Measurements from ENCODE around the gene PHF21A. TPM values are rescaled to one million over a fixed set of nuclear protein-coding genes. Genes with fewer than 3 reads are reported as not detected.

The PHF21A gene
- total RNA-seq, 1 donor from 2014 or later, result 69.3 TPM

DNA sequence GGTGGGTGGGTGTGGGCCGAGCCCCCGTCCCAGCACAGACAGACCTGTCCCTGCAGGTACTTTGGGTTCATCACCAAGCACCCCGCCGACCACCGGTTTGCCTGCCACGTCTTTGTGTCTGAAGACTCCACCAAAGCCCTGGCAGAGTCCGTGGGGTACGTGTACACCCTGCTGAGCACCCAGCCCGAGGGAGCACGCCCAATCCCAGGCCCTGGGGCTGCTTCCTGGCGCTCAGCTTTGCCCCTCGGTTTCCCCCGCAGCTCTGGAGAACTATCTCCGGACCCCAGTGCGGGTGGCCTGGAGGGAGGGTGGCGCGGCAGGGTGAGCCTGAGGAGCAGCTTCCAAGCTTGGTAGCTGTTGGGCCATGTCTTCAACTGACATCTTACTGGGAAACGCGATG is 216.2 kb downstream of the PHF21A start:
- H3K4me1 Mint-ChIP-seq (ENCODE audit: low read depth, unreplicated experiment), result peaks cover 6% of the 10 kb centered on the region
- FAIRE-seq (no peak), DNase-seq (ENCODE audit: low read depth) (no peak)
- no peaks in the 10 kb centered on the region for H3K9me3 ChIP-seq (ENCODE audit: insufficient read depth, low read depth, low read length)
- H3K36me3 Mint-ChIP-seq (ENCODE audit: low read depth, unreplicated experiment), result peaks cover 10% of the 10 kb centered on the region
- no peak overlapping the region for H3K27ac Mint-ChIP-seq (ENCODE audit: unreplicated experiment)
- H3K36me3 ChIP-seq (ENCODE audit: insufficient read depth, low read length), result no peaks in the 10 kb centered on the region
- H3K27me3 ChIP-seq (ENCODE audit: insufficient read depth, low read length), result no peaks in the 10 kb centered on the region
- H3K9me3 Mint-ChIP-seq (ENCODE audit: unreplicated experiment), result peaks cover 2% of the 10 kb centered on the region
- H3K4me1 ChIP-seq (ENCODE audit: insufficient read depth, low read length), result peaks cover 12% of the 10 kb centered on the region
- TF ChIP-seq, protein P1, sequence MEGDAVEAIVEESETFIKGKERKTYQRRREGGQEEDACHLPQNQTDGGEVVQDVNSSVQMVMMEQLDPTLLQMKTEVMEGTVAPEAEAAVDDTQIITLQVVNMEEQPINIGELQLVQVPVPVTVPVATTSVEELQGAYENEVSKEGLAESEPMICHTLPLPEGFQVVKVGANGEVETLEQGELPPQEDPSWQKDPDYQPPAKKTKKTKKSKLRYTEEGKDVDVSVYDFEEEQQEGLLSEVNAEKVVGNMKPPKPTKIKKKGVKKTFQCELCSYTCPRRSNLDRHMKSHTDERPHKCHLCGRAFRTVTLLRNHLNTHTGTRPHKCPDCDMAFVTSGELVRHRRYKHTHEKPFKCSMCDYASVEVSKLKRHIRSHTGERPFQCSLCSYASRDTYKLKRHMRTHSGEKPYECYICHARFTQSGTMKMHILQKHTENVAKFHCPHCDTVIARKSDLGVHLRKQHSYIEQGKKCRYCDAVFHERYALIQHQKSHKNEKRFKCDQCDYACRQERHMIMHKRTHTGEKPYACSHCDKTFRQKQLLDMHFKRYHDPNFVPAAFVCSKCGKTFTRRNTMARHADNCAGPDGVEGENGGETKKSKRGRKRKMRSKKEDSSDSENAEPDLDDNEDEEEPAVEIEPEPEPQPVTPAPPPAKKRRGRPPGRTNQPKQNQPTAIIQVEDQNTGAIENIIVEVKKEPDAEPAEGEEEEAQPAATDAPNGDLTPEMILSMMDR (IDR thresholded peaks at IDR 0.05; ENCODE audit: insufficient read depth, low read depth, low read length), result no peak
- no peak for TF ChIP-seq EZH2 (IDR thresholded peaks at IDR 0.05; ENCODE audit: insufficient read depth, low read length)
- no peak overlapping the region for H2AFZ ChIP-seq (ENCODE audit: low read depth, low read length)
- no peak overlapping the region for H3K4me3 ChIP-seq (ENCODE audit: insufficient read depth, low read depth, low read length)
- H3K9ac ChIP-seq (ENCODE audit: low read length), result no peak overlapping the region
- no peak overlapping the region for H3K27ac ChIP-seq (ENCODE audit: low read depth, low read length)
- no peak overlapping the region for H3K4me3 Mint-ChIP-seq (ENCODE audit: unreplicated experiment)
- peaks cover 23% of the 10 kb centered on the region for H4K20me1 ChIP-seq (ENCODE audit: insufficient read depth, low read length)
- no peaks in the 10 kb centered on the region for H3K27me3 Mint-ChIP-seq (ENCODE audit: low read depth, unreplicated experiment)
- no peak overlapping the region for H3K4me2 ChIP-seq (ENCODE audit: low read length)
- H3K79me2 ChIP-seq (ENCODE audit: insufficient read depth, low read length), result no peaks in the 10 kb centered on the region

DNA sequence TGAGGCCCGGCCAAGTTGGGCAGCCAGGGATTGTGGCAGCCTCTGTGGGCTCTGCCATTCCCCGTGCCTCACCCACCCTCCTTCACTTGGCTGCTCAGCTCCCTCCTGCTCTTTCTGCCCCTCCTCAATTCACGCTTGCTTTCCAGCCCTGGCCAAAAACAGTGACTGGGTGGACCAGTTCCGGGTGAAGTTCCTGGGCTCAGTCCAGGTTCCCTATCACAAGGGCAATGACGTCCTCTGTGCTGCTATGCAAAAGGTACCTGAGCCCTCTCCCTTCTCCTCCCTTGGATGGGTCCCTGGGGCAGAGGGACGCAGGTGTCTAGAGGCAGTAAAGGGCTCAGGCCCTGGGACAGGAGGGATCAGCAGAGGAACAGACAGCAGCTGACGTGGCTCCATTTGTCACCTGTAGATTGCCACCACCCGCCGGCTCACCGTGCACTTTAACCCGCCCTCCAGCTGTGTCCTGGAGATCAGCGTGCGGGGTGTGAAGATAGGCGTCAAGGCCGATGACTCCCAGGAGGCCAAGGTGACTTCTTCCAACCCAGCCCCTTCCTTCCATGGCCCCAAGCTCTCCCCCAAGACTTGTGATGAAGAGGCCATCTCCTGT is 216.8 kb downstream of the PHF21A start:
- H3K4me2 ChIP-seq (ENCODE audit: low read length), result no peak overlapping the region
- peaks cover 23% of the 10 kb centered on the region for H4K20me1 ChIP-seq (ENCODE audit: insufficient read depth, low read length)
- TF ChIP-seq, protein P1 (IDR thresholded peaks at IDR 0.05; ENCODE audit: insufficient read depth, low read depth, low read length), result no peak
- TF ChIP-seq EZH2 (IDR thresholded peaks at IDR 0.05; ENCODE audit: insufficient read depth, low read length), result no peak
- peaks cover 2% of the 10 kb centered on the region for H3K9me3 Mint-ChIP-seq (ENCODE audit: unreplicated experiment)
- H3K4me3 Mint-ChIP-seq (ENCODE audit: unreplicated experiment), result no peak overlapping the region
- H3K36me3 Mint-ChIP-seq (ENCODE audit: low read depth, unreplicated experiment), result peaks cover 10% of the 10 kb centered on the region
- FAIRE-seq (no peak), DNase-seq (ENCODE audit: low read depth) (no peak)
- no peaks in the 10 kb centered on the region for H3K9me3 ChIP-seq (ENCODE audit: insufficient read depth, low read depth, low read length)
- H3K27ac Mint-ChIP-seq (ENCODE audit: unreplicated experiment), result no peak overlapping the region
- no peaks in the 10 kb centered on the region for H3K79me2 ChIP-seq (ENCODE audit: insufficient read depth, low read length)
- no peaks in the 10 kb centered on the region for H3K27me3 ChIP-seq (ENCODE audit: insufficient read depth, low read length)
- H3K4me1 ChIP-seq (ENCODE audit: insufficient read depth, low read length), result peaks cover 12% of the 10 kb centered on the region
- H3K36me3 ChIP-seq (ENCODE audit: insufficient read depth, low read length), result no peaks in the 10 kb centered on the region
- H3K27me3 Mint-ChIP-seq (ENCODE audit: low read depth, unreplicated experiment), result no peaks in the 10 kb centered on the region
- no peak overlapping the region for H3K4me3 ChIP-seq (ENCODE audit: insufficient read depth, low read depth, low read length)
- peaks cover 6% of the 10 kb centered on the region for H3K4me1 Mint-ChIP-seq (ENCODE audit: low read depth, unreplicated experiment)
- H3K27ac ChIP-seq (ENCODE audit: low read depth, low read length), result no peak overlapping the region
- H3K9ac ChIP-seq (ENCODE audit: low read length), result no peak overlapping the region
- H2AFZ ChIP-seq (ENCODE audit: low read depth, low read length), result no peak overlapping the region

Data from astrocyte (in vitro differentiated cells and primary cell).